ENCODE measurements around the gene ALG12. TPM values are rescaled to one million over a fixed set of nuclear protein-coding genes. Genes with fewer than 3 reads are reported as not detected.

The ALG12 gene
- total and polyA plus RNA-seq, 2 of the 13 experiments (the other 11 are each of a cell fraction or from before 2014, with no cell fraction given), result 7.8 to 15.8 TPM

DNA sequence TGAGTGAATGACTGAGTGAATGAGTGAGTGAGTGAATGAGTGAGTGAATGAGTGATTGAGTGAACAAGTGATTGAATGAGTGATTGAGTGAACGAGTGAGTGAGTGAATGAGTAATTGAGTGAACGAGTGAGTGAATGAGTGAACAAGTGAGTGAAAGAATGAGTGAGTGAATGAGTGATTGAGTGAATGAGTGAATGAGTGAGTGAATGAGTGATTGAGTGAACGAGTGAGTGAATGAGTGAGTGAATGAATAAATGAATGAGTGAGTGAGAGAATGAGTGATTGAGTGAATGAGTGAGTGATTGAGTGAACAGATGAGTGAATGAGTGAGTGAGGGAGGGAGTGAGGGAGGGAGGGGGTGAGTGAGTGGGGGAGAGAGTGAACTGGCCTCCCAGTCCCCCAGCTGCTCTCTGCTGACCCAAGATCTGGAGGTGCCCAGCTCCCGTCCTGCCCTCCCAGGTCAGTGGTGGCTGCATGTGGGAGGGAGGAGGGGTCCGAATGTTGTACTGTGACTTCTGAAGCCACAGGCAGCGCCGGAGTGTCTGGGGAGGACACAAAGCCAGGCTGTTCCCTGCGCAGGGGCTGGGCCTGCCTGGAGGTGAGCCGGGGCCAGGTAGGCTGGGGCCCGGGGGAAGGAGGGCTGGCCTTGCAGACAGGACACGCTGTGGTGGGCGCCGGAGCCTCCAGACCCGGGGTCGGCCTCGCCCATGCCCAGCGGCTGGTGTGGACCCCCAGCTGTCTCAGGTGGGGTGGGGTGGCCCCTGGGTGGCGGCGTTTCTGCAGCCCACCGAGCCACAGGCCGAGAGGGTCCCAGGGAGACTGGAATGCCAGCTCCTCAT, 24.5 kb upstream of the ALG12 start (continued):
- TF ChIP-seq, protein P1, sequence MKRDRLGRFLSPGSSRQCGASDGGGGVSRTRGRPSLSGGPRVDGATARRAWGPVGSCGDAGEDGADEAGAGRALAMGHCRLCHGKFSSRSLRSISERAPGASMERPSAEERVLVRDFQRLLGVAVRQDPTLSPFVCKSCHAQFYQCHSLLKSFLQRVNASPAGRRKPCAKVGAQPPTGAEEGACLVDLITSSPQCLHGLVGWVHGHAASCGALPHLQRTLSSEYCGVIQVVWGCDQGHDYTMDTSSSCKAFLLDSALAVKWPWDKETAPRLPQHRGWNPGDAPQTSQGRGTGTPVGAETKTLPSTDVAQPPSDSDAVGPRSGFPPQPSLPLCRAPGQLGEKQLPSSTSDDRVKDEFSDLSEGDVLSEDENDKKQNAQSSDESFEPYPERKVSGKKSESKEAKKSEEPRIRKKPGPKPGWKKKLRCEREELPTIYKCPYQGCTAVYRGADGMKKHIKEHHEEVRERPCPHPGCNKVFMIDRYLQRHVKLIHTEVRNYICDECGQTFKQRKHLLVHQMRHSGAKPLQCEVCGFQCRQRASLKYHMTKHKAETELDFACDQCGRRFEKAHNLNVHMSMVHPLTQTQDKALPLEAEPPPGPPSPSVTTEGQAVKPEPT (CRISPR knock-in tag; IDR thresholded peaks at IDR 0.05; ENCODE audit: low read depth), result peak; percentile 57; the same call in 1 of the 2 replicates
- TF ChIP-seq, protein P2, sequence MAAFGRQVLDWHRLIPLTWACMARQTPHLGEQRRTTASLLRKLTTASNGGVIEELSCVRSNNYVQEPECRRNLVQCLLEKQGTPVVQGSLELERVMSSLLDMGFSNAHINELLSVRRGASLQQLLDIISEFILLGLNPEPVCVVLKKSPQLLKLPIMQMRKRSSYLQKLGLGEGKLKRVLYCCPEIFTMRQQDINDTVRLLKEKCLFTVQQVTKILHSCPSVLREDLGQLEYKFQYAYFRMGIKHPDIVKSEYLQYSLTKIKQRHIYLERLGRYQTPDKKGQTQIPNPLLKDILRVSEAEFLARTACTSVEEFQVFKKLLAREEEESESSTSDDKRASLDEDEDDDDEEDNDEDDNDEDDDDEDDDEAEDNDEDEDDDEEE (CRISPR knock-in tag; IDR thresholded peaks at IDR 0.05), result no peak; the same call in 1 of the 2 replicates
- peak; percentile 41; the same call in 1 of the 2 replicates for TF ChIP-seq ZNF607 (CRISPR knock-in tag; IDR thresholded peaks at IDR 0.05; ENCODE audit: borderline replicate concordance)
- TF ChIP-seq, protein P3, sequence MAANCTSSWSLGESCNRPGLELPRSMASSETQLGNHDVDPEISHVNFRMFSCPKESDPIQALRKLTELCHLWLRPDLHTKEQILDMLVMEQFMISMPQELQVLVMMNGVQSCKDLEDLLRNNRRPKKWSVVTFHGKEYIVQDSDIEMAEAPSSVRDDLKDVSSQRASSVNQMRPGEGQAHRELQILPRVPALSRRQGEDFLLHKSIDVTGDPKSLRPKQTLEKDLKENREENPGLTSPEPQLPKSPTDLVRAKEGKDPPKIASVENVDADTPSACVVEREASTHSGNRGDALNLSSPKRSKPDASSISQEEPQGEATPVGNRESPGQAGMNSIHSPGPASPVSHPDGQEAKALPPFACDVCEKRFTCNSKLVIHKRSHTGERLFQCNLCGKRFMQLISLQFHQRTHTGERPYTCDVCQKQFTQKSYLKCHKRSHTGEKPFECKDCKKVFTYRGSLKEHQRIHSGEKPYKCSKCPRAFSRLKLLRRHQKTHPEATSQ (CRISPR knock-in tag; IDR thresholded peaks at IDR 0.05; ENCODE audit: borderline replicate concordance), result no peak
- TF ChIP-seq ZBTB34 (CRISPR knock-in tag; IDR thresholded peaks at IDR 0.05), result 0 out of 2 replicates have a peak, but pooled peaks have one; percentile 12
- TF ChIP-seq POGZ (CRISPR knock-in tag; IDR thresholded peaks at IDR 0.05), result no peak
- peak; percentile 90 for TF ChIP-seq ZNF18 (CRISPR knock-in tag; IDR thresholded peaks at IDR 0.05; ENCODE audit: insufficient replicate concordance)
- 0 out of 2 replicates have a peak, but pooled peaks have one; percentile 29 for TF ChIP-seq ZNF510 (CRISPR knock-in tag; IDR thresholded peaks at IDR 0.05; ENCODE audit: low read depth)
- 0 out of 2 replicates have a peak, but pooled peaks have one; percentile 61 for TF ChIP-seq ZNF512B (CRISPR knock-in tag; IDR thresholded peaks at IDR 0.05; ENCODE audit: borderline replicate concordance)
- no peak for TF ChIP-seq KMT2A (CRISPR knock-in tag; IDR thresholded peaks at IDR 0.05)
- no peak for TF ChIP-seq ZNF75D (CRISPR knock-in tag; IDR thresholded peaks at IDR 0.05; ENCODE audit: borderline replicate concordance)
- TF ChIP-seq EP300 (IDR thresholded peaks at IDR 0.05; ENCODE audit: low read depth in 2 of 2, low read length in 2 of 2), result peak; percentile 78 to 86; a peak in 3 of 4 replicates
- TF ChIP-seq EP300 (CRISPR knock-in tag; IDR thresholded peaks at IDR 0.05; ENCODE audit: borderline replicate concordance), result peak; percentile 81
- no peak for TF ChIP-seq ZBTB38 (CRISPR knock-in tag; IDR thresholded peaks at IDR 0.05)
- no peak for TF ChIP-seq ATF3 (CRISPR knock-in tag; IDR thresholded peaks at IDR 0.05)
